HepG2 (cell line): Measurements from ENCODE around the gene RASGRF1. TPM values are rescaled to one million over a fixed set of nuclear protein-coding genes. Genes with fewer than 3 reads are reported as not detected.
A peak's percentile ranks its signal among the peaks of the same experiment; 100 is the strongest.

Experiments used
- BCL6 ChIP-seq: IDR thresholded peaks from 2 replicates; pipeline ENCODE4 v1.6.1; 2016; ENCODE audit warnings: missing genetic modification reagents, missing compliant biosample characterization
- ERF ChIP-seq: IDR thresholded peaks from 2 replicates; pipeline ENCODE4 v1.6.1; 2018; ENCODE audit warnings: missing biosample characterization, missing genetic modification reagents
- GABPA ChIP-seq, 2 experiments: IDR thresholded peaks; 2 replicates each; pipeline ENCODE4 v1.6.1; 2011 to 2016; ENCODE audit warnings: low read depth in 2 of 2, low read length in 1 of 2, missing biosample characterization in 1 of 2, missing genetic modification characterization in 1 of 2
- GABPB1 ChIP-seq: IDR thresholded peaks from 2 replicates; pipeline ENCODE4 v1.6.1; 2016; ENCODE audit warnings: mild to moderate bottlenecking, missing genetic modification reagents, moderate library complexity, missing compliant biosample characterization
- HDAC2 ChIP-seq: sonication (generic); formaldehyde crosslinking; IDR thresholded peaks from 2 replicates; pipeline ENCODE4 v1.4.0; 2020; ENCODE audit warnings: missing genetic modification reagents
- HNRNPLL ChIP-seq: fragments of 200-400 bp; formaldehyde crosslinking; IDR thresholded peaks from 2 replicates; pipeline ENCODE4 v1.6.1; 2017; ENCODE audit warnings: mild to moderate bottlenecking, low read depth, low read length; ENCODE audit not compliant: poor library complexity, severe bottlenecking
- JARID2 ChIP-seq: sonication (generic); formaldehyde crosslinking; IDR thresholded peaks from 2 replicates; pipeline ENCODE4 v1.8.1; 2023; ENCODE audit warnings: missing genetic modification reagents, inconsistent platforms; ENCODE audit not compliant: insufficient replicate concordance
- RBM22 ChIP-seq: fragments of 200-400 bp; formaldehyde crosslinking; optimal IDR thresholded peaks from 2 replicates; pipeline ENCODE3; 2017; ENCODE audit warnings: mild to moderate bottlenecking, low read length, moderate library complexity
- SOX13 ChIP-seq, 3 experiments: fragments of 450-650 bp in 1 of 3; sonication (generic) in 1 of 3; formaldehyde crosslinking in 1 of 3; IDR thresholded peaks in 2 of 3; conservative IDR thresholded peaks in 1 of 3; 2 replicates each; pipeline versions ENCODE4 v1.5.0 to v1.6.1; 2016 to 2020; ENCODE audit warnings: antibody characterized with exemption in 1 of 3, mild to moderate bottlenecking in 1 of 3, missing compliant biosample characterization in 1 of 3, missing genetic modification reagents in 1 of 3, moderate library complexity in 1 of 3
- TBL1XR1 ChIP-seq: fragments of 150-350 bp; IDR thresholded peaks from 2 replicates; pipeline ENCODE4 v1.6.1; 2014; ENCODE audit warnings: borderline replicate concordance, low read length; ENCODE audit not compliant: partially characterized antibody
- TEAD3 ChIP-seq: optimal IDR thresholded peaks from 2 replicates; pipeline ENCODE3; 2016; ENCODE audit warnings: borderline replicate concordance
- ZEB1 ChIP-seq: IDR thresholded peaks from 2 replicates; pipeline ENCODE4 v1.6.1; 2012; ENCODE audit warnings: mild to moderate bottlenecking, low read depth, inconsistent platforms; ENCODE audit not compliant: insufficient replicate concordance
- ZNF614 ChIP-seq: IDR thresholded peaks from 2 replicates; pipeline ENCODE4 v1.6.1; 2018; ENCODE audit warnings: missing biosample characterization, missing genetic modification reagents, inconsistent platforms, borderline replicate concordance
- ZNF674 ChIP-seq: sonication (generic); formaldehyde crosslinking; IDR thresholded peaks from 2 replicates; pipeline ENCODE4 v1.5.0; 2020; ENCODE audit warnings: low read depth, mild to moderate bottlenecking, missing genetic modification reagents
- ZNF777 ChIP-seq: sonication (generic); formaldehyde crosslinking; IDR thresholded peaks from 2 replicates; pipeline ENCODE4 v1.4.0; 2020; ENCODE audit warnings: missing genetic modification reagents
- polyA plus RNA-seq, 8 experiments: library from polyadenylated mRNA; depleted of rRNA in 3 of 8; stranded (reverse) in 7 of 8; unstranded in 1 of 8; fragments of >200 nt; fragmentation: Illumina TruSeq in 4 of 8; extraction: Trizol in 4 of 8; gene quantifications; 2 replicates each; pipeline versions ENCODE4 v1.2.1 to v1.2.3, GENCODE V29; 2011 to 2016; ENCODE audit warnings: low read depth in 4 of 8, missing spikeins in 1 of 8, mixed read lengths in 1 of 8; ENCODE audit not compliant: insufficient read depth in 1 of 8
- total RNA-seq, 5 experiments: library from RNA; depleted of rRNA; stranded (reverse); fragments of >200 nt; fragmentation: Illumina TruSeq; extraction: Trizol; gene quantifications; 2 replicates each; pipeline ENCODE4 v1.2.3, GENCODE V29; 2016; ENCODE audit warnings: low read depth in 1 of 5
- TF ChIP-seq, protein P1 (sequence below): sonication (generic); formaldehyde crosslinking; IDR thresholded peaks from 2 replicates; pipeline ENCODE4 v1.4.0; 2020; ENCODE audit warnings: missing genetic modification reagents, borderline replicate concordance

Gene RASGRF1
- total and polyA plus RNA-seq, 2 of the 13 experiments (the other 11 are each of a cell fraction or from before 2014, with no cell fraction given), result 0.55 to 3.0 TPM

GRCh38 chr15:79027532-79028410 lies 62.8 kb downstream of the RASGRF1 start (continued):
- TF ChIP-seq, protein P1, sequence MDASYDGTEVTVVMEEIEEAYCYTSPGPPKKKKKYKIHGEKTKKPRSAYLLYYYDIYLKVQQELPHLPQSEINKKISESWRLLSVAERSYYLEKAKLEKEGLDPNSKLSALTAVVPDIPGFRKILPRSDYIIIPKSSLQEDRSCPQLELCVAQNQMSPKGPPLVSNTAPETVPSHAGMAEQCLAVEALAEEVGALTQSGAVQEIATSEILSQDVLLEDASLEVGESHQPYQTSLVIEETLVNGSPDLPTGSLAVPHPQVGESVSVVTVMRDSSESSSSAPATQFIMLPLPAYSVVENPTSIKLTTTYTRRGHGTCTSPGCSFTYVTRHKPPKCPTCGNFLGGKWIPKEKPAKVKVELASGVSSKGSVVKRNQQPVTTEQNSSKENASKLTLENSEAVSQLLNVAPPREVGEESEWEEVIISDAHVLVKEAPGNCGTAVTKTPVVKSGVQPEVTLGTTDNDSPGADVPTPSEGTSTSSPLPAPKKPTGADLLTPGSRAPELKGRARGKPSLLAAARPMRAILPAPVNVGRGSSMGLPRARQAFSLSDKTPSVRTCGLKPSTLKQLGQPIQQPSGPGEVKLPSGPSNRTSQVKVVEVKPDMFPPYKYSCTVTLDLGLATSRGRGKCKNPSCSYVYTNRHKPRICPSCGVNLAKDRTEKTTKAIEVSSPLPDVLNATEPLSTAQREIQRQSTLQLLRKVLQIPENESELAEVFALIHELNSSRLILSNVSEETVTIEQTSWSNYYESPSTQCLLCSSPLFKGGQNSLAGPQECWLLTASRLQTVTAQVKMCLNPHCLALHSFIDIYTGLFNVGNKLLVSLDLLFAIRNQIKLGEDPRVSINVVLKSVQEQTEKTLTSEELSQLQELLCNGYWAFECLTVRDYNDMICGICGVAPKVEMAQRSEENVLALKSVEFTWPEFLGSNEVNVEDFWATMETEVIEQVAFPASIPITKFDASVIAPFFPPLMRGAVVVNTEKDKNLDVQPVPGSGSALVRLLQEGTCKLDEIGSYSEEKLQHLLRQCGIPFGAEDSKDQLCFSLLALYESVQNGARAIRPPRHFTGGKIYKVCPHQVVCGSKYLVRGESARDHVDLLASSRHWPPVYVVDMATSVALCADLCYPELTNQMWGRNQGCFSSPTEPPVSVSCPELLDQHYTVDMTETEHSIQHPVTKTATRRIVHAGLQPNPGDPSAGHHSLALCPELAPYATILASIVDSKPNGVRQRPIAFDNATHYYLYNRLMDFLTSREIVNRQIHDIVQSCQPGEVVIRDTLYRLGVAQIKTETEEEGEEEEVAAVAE (CRISPR knock-in tag), result peak; percentile 68
- TF ChIP-seq RBM22 (no peak), SOX13 (IDR thresholded peaks at IDR 0.05) (no peak), SOX13 (CRISPR knock-in tag; conservative IDR thresholded peaks at IDR 0.05 in 1 of 2, IDR thresholded peaks at IDR 0.05 in 1 of 2) (peak in 1 of 2 experiments; percentile 31; a peak in 1 of 4 replicates), JARID2 (CRISPR knock-in tag) (no peak), HNRNPLL (no peak), GABPA (IDR thresholded peaks at IDR 0.05; ENCODE audit: low read depth, low read length) (no peak), GABPA (CRISPR knock-in tag; IDR thresholded peaks at IDR 0.05; ENCODE audit: low read depth) (0 out of 2 replicates have a peak, but pooled peaks have one; percentile 26), GABPB1 (CRISPR knock-in tag) (peak; percentile 47; the same call in 1 of the 2 replicates), TBL1XR1 (no peak), ZNF674 (no peak), ERF (CRISPR knock-in tag) (0 out of 2 replicates have a peak, but pooled peaks have one; percentile 20), BCL6 (CRISPR knock-in tag) (peak; percentile 47; the same call in 1 of the 2 replicates), TEAD3 (peak; percentile 61), HDAC2 (CRISPR knock-in tag) (0 out of 2 replicates have a peak, but pooled peaks have one; percentile 19), ZNF777 (CRISPR knock-in tag) (peak; percentile 28; the same call in 1 of the 2 replicates), ZNF614 (CRISPR knock-in tag) (no peak), ZEB1 (peak; percentile 59)
